Keratinocyte (primary cell): ENCODE data around the gene FOXN1. TPM values are rescaled to one million over a fixed set of nuclear protein-coding genes. Genes with fewer than 3 reads are reported as not detected.

Source experiments
- DNase-seq: peaks from one replicate; pipeline ENCODE4 v3.0.0-alpha.2; 2011; ENCODE audit warnings: low read depth, missing footprints, low spot score
- FAIRE-seq: peaks from 2 replicates; lab custom pipeline; 2011; peaks lifted over from hg19 to GRCh38; lab: Jason Lieb, UNC
- H2AFZ ChIP-seq: 2 replicates; pipeline ENCODE4 v1.6.0; 2012; ENCODE audit warnings: low read length, control low read depth, inconsistent platforms; ENCODE audit not compliant: control insufficient read depth
- H3K27ac ChIP-seq: 2 replicates; pipeline ENCODE4 v1.5.1; 2011; ENCODE audit warnings: low read length; ENCODE audit not compliant: control insufficient read depth, insufficient read depth
- H3K27me3 ChIP-seq: 3 replicates; pipeline ENCODE4 v1.6.0; 2011; ENCODE audit warnings: low read length; ENCODE audit not compliant: control insufficient read depth, insufficient read depth; ENCODE audit errors: extremely low read depth
- H3K36me3 ChIP-seq, 2 experiments: 2 replicates in 1 of 2; 3 replicates in 1 of 2; pipeline ENCODE4 v1.5.1; 2011; ENCODE audit warnings: low read length in 2 of 2, mild to moderate bottlenecking in 1 of 2; ENCODE audit not compliant: control insufficient read depth in 2 of 2, insufficient read depth in 2 of 2; ENCODE audit errors: extremely low read depth in 1 of 2
- H3K4me1 ChIP-seq: 3 replicates; pipeline ENCODE4 v1.5.1; 2011; ENCODE audit warnings: low read length; ENCODE audit not compliant: control insufficient read depth, insufficient read depth; ENCODE audit errors: extremely low read depth
- H3K4me2 ChIP-seq: 3 replicates; pipeline ENCODE4 v1.6.0; 2011; ENCODE audit warnings: low read depth, low read length; ENCODE audit not compliant: control insufficient read depth, insufficient read depth; ENCODE audit errors: extremely low read depth
- H3K4me3 ChIP-seq, 3 experiments: fragments of 200-600 bp in 1 of 3; sonication (generic) in 1 of 3; 2 replicates in 2 of 3; 3 replicates in 1 of 3; pipeline ENCODE4 v1.5.1; 2011 to 2016; ENCODE audit warnings: low read length in 3 of 3, mild to moderate bottlenecking in 3 of 3, control low read depth in 2 of 3, inconsistent platforms in 1 of 3, low read depth in 1 of 3, mixed read lengths in 1 of 3, mixed run types in 1 of 3, moderate library complexity in 1 of 3; ENCODE audit not compliant: control insufficient read depth in 2 of 3, insufficient read depth in 2 of 3; ENCODE audit errors: extremely low read depth in 1 of 3
- H3K79me2 ChIP-seq: 2 replicates; pipeline ENCODE4 v1.6.0; 2012; ENCODE audit warnings: low read length; ENCODE audit not compliant: control insufficient read depth, insufficient read depth
- H3K9ac ChIP-seq: 3 replicates; pipeline ENCODE4 v1.6.0; 2011; ENCODE audit warnings: low read length; ENCODE audit not compliant: control insufficient read depth, insufficient read depth; ENCODE audit errors: extremely low read depth
- H3K9me1 ChIP-seq: 3 replicates; pipeline ENCODE4 v1.6.0; 2011; ENCODE audit warnings: low read length; ENCODE audit not compliant: control insufficient read depth, insufficient read depth; ENCODE audit errors: extremely low read depth
- H3K9me3 ChIP-seq: 2 replicates; pipeline ENCODE4 v1.5.1; 2012; ENCODE audit warnings: low read depth, low read length; ENCODE audit not compliant: control insufficient read depth
- H4K20me1 ChIP-seq: 3 replicates; pipeline ENCODE4 v1.6.0; 2011; ENCODE audit warnings: low read length; ENCODE audit not compliant: control insufficient read depth, insufficient read depth; ENCODE audit errors: extremely low read depth
- CTCF ChIP-seq, 3 experiments: IDR thresholded peaks in 1 of 3; conservative IDR thresholded peaks in 1 of 3; optimal IDR thresholded peaks in 1 of 3; 2 replicates in 2 of 3; 3 replicates in 1 of 3; pipeline versions ENCODE3 to v1.5.1; 2011; ENCODE audit warnings: low read length in 3 of 3, mild to moderate bottlenecking in 3 of 3, moderate library complexity in 2 of 3, control low read depth in 1 of 3, inconsistent platforms in 1 of 3; ENCODE audit not compliant: insufficient read depth in 2 of 3; ENCODE audit errors: extremely low read depth in 1 of 3
- EZH2 ChIP-seq: IDR thresholded peaks from one replicate; pipeline ENCODE4 v1.6.1; 2012; ENCODE audit warnings: inconsistent platforms, mild to moderate bottlenecking, low read length, moderate library complexity
- dilution Hi-C: fragments of 300-500 bp; cut with MboI; formaldehyde crosslinking; loops from one replicate; pipeline ENCODE4 v1.7.0; 2020; ENCODE audit warnings: low sequenced_read_pairs; ENCODE audit not compliant: extremely low pct_ligation_motif_present
- polyA plus RNA-seq, 5 experiments: library from polyadenylated mRNA; depleted of rRNA in 3 of 5; stranded (reverse) in 3 of 5; stranded (forward) in 1 of 5; unstranded in 1 of 5; fragments of >200 nt; gene quantifications; 1 replicate in 1 of 5; 2 replicates in 3 of 5; 3 replicates in 1 of 5; pipeline versions ENCODE4 v1.2.1 to v1.2.3, GENCODE V29; 2011 to 2012; ENCODE audit warnings: missing spikeins in 2 of 5, low read depth in 1 of 5, low replicate concordance in 1 of 5

The FOXN1 gene
- polyA plus RNA-seq, 1 donor (not counting 4 experiments of a cell fraction or from before 2014, with no cell fraction given): 0.29 TPM

DNA sequence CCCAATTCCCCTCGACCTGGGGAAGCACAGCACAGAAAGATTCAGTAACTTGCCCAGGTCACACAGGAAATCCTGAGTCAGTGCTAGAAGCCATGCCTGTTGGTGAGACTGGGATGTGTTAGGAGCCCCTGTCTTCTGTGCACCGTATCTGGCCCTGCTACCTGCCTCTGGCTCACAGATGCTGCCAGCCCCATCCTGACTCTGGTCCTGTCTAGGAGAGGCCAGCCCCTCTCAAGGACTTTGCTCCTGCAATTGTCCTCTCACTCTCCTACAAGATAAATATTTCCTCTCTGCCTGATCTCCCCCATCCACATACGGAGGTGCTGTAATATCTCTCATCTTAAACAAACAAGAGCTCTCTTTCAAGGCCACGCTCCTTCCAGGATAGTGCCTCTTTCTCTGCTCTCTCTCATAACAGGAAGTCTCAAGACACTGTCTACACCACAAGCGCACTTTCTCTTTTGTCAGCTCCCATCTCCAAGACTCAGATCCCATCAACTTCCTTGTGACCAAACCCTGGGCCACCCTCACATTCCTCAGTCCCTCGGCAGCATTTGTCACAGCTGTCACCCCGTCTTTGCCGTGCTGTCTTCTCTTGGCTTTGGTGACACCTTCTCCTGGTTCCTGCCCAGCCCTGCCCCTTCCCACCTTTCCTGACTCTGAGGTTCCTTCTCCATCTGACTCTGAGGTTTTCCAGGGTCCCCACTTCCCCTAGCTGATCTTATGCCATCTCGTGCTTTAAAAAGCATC lies 30.8 kb upstream of the FOXN1 start:
- no peaks in the 10 kb centered on the region for H3K79me2 ChIP-seq
- H3K4me2 ChIP-seq: no peak overlapping the region
- no peak overlapping the region for H3K4me3 ChIP-seq
- no peaks in the 10 kb centered on the region for H3K4me1 ChIP-seq
- H3K27ac ChIP-seq: no peak overlapping the region
- H2AFZ ChIP-seq: no peak overlapping the region
- no peaks in the 10 kb centered on the region for H3K9me3 ChIP-seq
- no peak for TF ChIP-seq EZH2
- no peak for TF ChIP-seq CTCF (optimal IDR thresholded peaks at IDR 0.05 in 1 of 3, IDR thresholded peaks at IDR 0.05 in 1 of 3, conservative IDR thresholded peaks at IDR 0.05 in 1 of 3; ENCODE audit: extremely low read depth in 1 of 3, insufficient read depth in 2 of 3, low read length in 3 of 3)
- no peaks in the 10 kb centered on the region for H3K9me1 ChIP-seq
- H3K27me3 ChIP-seq: peaks cover 5% of the 10 kb centered on the region
- H3K36me3 ChIP-seq: no peaks in the 10 kb centered on the region
- no peak overlapping the region for H3K9ac ChIP-seq
- dilution Hi-C loops: no loop called here
- no peaks in the 10 kb centered on the region for H4K20me1 ChIP-seq
- no peak for FAIRE-seq
- DNase-seq: no peak

- no peaks in the 10 kb centered on the region for H3K79me2 ChIP-seq
- H3K36me3 ChIP-seq: no peaks in the 10 kb centered on the region
- dilution Hi-C loops: no loop called here
- H3K4me3 ChIP-seq: no peak overlapping the region
- no peak overlapping the region for H3K27ac ChIP-seq
- H3K9me1 ChIP-seq: no peaks in the 10 kb centered on the region
- DNase-seq (no peak), FAIRE-seq (no peak)
- no peak overlapping the region for H3K9ac ChIP-seq
- H3K4me1 ChIP-seq: no peaks in the 10 kb centered on the region
- H3K4me2 ChIP-seq: no peak overlapping the region
- no peak overlapping the region for H2AFZ ChIP-seq
- peaks cover 5% of the 10 kb centered on the region for H3K27me3 ChIP-seq
- H4K20me1 ChIP-seq: no peaks in the 10 kb centered on the region
- no peaks in the 10 kb centered on the region for H3K9me3 ChIP-seq
- TF ChIP-seq CTCF (optimal IDR thresholded peaks at IDR 0.05 in 1 of 3, IDR thresholded peaks at IDR 0.05 in 1 of 3, conservative IDR thresholded peaks at IDR 0.05 in 1 of 3; ENCODE audit: extremely low read depth in 1 of 3, insufficient read depth in 2 of 3, low read length in 3 of 3) (no peak), EZH2 (no peak)
These were observed 29.9 kb upstream of the FOXN1 start for GRCh38 chr17:28476076-28476865.
